Erythroblast (primary cell): ENCODE data around the gene BABAM2.

ENCODE experiments used
- GATA1 ChIP-seq: IDR thresholded peaks from 2 replicates; pipeline ENCODE4 v1.6.1; 2011; ENCODE audit warnings: low read depth, mild to moderate bottlenecking, control low read depth, low read length, moderate library complexity
- POLR2A ChIP-seq: IDR thresholded peaks from 2 replicates; pipeline ENCODE4 v1.6.1; 2011; ENCODE audit warnings: mild to moderate bottlenecking, low read length

DNA sequence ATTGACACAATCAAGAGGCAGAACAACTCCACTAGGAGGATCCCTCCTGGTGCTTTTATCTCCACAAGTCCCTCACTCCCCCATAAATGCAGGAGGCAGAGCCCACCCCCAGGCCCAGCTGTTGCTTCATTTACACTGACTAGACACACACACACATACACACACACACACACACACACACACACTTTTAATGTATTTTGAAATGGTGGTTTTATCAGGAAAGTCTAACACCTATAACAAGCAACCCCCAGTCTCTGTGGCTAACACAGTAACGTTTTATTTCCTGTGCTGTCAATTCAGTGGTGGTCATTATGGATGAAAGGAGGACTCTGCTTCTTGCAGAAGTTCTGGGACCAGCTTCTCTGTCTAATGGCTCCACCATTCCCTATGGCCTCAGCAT lies 376.8 kb downstream of the BABAM2 start:
- TF ChIP-seq GATA1 (no peak), POLR2A (no peak)
